ENCODE measurements around the gene PALMD.

Gene PALMD

GRCh38 chr1:99669821-99670220, 23.9 kb downstream of the PALMD start:
- FAIRE-seq (no peak), DNase-seq (ENCODE audit: insufficient read length, low spot score) (no peak)
- no peak for TF ChIP-seq CTCF (IDR thresholded peaks at IDR 0.05; ENCODE audit: insufficient read depth, missing control alignments)

GRCh38 chr1:99670583-99670982, 24.7 kb downstream of the PALMD start:
- no peak for TF ChIP-seq CTCF (IDR thresholded peaks at IDR 0.05; ENCODE audit: insufficient read depth, missing control alignments)
- DNase-seq (ENCODE audit: insufficient read length, low spot score) (no peak), FAIRE-seq (no peak)

DNA sequence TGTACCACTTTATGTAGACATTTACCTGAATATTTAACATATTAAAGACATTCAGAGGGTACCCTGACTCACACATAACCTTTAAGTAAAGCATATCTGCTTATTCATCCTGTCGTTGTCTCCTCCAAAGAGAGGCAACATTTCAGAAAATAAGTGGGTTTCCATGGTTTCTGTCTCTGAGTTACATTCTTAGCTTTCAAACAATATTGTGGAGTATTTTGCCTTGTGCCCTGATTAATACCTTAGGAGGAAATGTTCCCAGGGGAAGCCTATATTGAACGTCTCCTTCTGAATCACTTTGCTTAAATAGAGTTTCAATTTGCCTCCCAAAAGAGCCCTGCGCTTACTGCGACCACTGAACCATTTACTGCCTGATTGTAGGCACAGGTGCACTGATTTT, 26.1 kb downstream of the PALMD start:
- DNase-seq (ENCODE audit: insufficient read length, low spot score) (no peak), FAIRE-seq (no peak)
- TF ChIP-seq CTCF (IDR thresholded peaks at IDR 0.05; ENCODE audit: insufficient read depth, missing control alignments): no peak

GRCh38 chr1:99672530-99673213, 26.8 kb downstream of the PALMD start:
- FAIRE-seq (peak; percentile 46), DNase-seq (ENCODE audit: insufficient read length, low spot score) (no peak)
- TF ChIP-seq CTCF (IDR thresholded peaks at IDR 0.05; ENCODE audit: insufficient read depth, missing control alignments): no peak

GRCh38 chr1:99673315-99673714, 27.4 kb downstream of the PALMD start:
- no peak for FAIRE-seq
- DNase-seq (ENCODE audit: insufficient read length, low spot score): no peak
- no peak for TF ChIP-seq CTCF (IDR thresholded peaks at IDR 0.05; ENCODE audit: insufficient read depth, missing control alignments)

DNA sequence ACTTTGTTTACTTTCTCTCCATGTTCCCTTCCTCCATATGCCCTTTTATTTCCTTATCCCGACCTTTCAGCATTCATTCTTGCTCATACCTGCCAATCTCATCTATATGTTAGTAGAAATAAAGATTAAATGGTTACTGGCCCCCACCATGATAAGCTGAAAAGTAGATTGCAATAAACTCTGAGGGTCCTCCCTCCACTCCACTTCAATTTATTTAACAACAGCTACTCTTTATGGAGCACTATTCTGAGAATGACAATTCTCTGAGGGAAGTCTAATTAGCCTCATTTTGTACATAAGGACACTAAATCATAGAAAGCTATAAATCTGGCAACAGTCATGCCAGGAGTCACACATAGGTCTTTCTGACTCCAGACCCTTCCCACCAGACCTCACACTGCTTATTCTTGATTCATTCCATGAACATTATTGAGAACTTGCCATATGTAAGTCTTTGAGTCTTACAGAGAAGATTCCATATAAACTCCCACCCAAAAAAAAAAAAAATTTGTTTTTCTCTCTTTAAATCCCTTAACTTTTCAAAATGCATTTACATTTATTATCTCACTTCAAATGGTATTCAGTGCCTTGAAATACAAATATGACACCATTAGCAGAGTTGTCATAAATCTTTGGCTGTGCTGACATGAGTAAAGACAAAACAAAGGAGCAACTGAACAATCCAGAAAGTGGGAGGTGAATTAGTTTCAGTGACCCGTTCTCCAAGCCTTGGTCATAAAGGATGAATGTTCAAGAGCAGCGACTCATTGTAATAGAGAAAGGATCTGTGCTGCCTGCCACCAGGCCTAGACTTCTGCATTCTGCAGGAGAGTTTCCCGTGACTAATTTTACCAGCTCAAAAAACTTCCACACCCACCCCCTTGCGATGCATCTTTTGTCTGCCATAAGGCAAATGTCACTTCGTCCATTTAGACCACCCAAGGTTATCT, 28.5 kb downstream of the PALMD start:
- no peak for TF ChIP-seq CTCF (IDR thresholded peaks at IDR 0.05; ENCODE audit: insufficient read depth, missing control alignments)
- no peak for DNase-seq (ENCODE audit: insufficient read length, low spot score)
- FAIRE-seq: no peak

DNA sequence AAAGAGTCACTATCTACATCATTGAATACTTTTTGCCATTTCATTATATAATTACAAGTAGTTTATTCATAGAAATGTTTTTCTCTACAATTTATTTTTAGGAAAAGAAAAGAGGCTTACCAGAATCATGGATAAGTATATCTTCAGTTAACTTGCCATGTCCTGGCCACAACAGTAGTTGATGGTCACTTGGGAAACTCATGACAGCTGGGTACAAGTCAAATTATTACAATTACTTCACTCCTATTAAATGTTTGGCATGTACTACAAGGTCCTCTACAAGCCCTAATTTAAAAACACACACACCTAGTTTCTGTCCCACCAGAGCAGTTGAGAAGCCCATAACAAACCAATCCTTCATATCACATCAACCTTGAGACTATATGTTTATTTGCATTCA, 29.4 kb downstream of the PALMD start:
- FAIRE-seq: no peak
- DNase-seq (ENCODE audit: insufficient read length, low spot score): no peak
- no peak for TF ChIP-seq CTCF (IDR thresholded peaks at IDR 0.05; ENCODE audit: insufficient read depth, missing control alignments)
